Measurements from ENCODE around the gene GCM1.

DNA sequence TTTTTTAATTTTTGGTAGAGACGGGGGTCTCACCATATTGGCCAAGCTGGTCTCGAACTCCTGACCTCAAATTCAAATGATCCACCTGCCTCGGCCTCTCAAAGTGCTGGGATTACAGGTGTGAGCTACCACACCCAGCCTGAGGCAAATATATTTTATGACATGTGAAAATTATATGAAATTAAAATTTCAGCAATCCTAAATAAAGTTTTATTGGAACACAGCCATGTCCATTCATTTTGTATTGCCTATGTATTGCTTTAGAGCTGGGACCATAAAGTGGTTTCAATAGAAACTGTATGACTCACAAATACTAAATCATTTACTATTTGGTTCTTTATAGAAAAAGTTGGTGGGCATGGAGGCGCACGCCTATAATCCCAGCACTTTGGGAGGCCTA, 32.0 kb upstream of the GCM1 start:
- TF ChIP-seq, protein P1, sequence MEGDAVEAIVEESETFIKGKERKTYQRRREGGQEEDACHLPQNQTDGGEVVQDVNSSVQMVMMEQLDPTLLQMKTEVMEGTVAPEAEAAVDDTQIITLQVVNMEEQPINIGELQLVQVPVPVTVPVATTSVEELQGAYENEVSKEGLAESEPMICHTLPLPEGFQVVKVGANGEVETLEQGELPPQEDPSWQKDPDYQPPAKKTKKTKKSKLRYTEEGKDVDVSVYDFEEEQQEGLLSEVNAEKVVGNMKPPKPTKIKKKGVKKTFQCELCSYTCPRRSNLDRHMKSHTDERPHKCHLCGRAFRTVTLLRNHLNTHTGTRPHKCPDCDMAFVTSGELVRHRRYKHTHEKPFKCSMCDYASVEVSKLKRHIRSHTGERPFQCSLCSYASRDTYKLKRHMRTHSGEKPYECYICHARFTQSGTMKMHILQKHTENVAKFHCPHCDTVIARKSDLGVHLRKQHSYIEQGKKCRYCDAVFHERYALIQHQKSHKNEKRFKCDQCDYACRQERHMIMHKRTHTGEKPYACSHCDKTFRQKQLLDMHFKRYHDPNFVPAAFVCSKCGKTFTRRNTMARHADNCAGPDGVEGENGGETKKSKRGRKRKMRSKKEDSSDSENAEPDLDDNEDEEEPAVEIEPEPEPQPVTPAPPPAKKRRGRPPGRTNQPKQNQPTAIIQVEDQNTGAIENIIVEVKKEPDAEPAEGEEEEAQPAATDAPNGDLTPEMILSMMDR (IDR thresholded peaks at IDR 0.05; ENCODE audit: low read depth, low read length): no peak
- TF ChIP-seq POLR2A (IDR thresholded peaks at IDR 0.05; ENCODE audit: extremely low read depth, insufficient read length) (no peak), MYC (IDR thresholded peaks at IDR 0.05; ENCODE audit: low read depth, low read length) (no peak)
- TF ChIP-seq, protein P2, sequence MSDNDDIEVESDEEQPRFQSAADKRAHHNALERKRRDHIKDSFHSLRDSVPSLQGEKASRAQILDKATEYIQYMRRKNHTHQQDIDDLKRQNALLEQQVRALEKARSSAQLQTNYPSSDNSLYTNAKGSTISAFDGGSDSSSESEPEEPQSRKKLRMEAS (IDR thresholded peaks at IDR 0.05; ENCODE audit: low read depth, low read length): no peak

Measured in NB4 (cell line).